HCT116 (cell line): ENCODE measurements around the gene ZBTB42. TPM values are rescaled to one million over a fixed set of nuclear protein-coding genes. Genes with fewer than 3 reads are reported as not detected.

Experiments
- ATAC-seq: fragments of 200-7000 bp; cut with Tn5 transposase; 2 replicates; pipeline ENCODE4 v1.9.1; 2020; ENCODE audit warnings: mild to moderate bottlenecking, moderate library complexity
- BruUV-seq: library from RNA; stranded (reverse); fragments of 400-500 nt; replicated peaks from 2 replicates; lab custom pipeline; 2021; lab: Mats Ljungman, UMichigan
- CTCF ChIA-PET: fragments of 300-600 bp; sonication (Branson Sonifier 250); formaldehyde crosslinking; loops from one replicate; lab custom pipeline; 2021; ENCODE audit warnings: antibody characterized with exemption; lab: Charles Lee
- POLR2A ChIA-PET: fragments of 300-600, 350-600 bp; sonication (Branson Sonifier 250); formaldehyde crosslinking; loops from one replicate; lab custom pipeline; 2021; ENCODE audit warnings: antibody characterized with exemption; lab: Charles Lee
- RAD21 ChIA-PET, 2 experiments: fragments of 300-600 bp; sonication (Branson Sonifier 250); formaldehyde crosslinking; loops; one replicate each; lab custom pipeline; 2023; ENCODE audit warnings: low total read pairs in 2 of 2; ENCODE audit not compliant: uncharacterized antibody in 2 of 2, unreplicated experiment in 2 of 2, low non-redundant PET in 1 of 2; lab: Charles Lee
- DNase-seq: peaks from one replicate; pipeline ENCODE4 v3.0.0-alpha.2; 2010; ENCODE audit warnings: low read depth, low spot score
- H2AFZ ChIP-seq: fragments of 200-600 bp; shearing (Covaris generic), sonication (generic); 2 replicates; pipeline ENCODE4 v1.6.1; 2017; ENCODE audit warnings: low read depth, mixed run types, mixed read lengths, antibody characterized with exemption, low read length; ENCODE audit not compliant: poor library complexity, severe bottlenecking
- H3K27ac ChIP-seq: 2 replicates; pipeline ENCODE4 v1.5.1; 2012; ENCODE audit warnings: low read depth, low read length
- H3K27me3 ChIP-seq: fragments of 200-600 bp; sonication (generic); 2 replicates; pipeline ENCODE4 v1.6.1; 2016; ENCODE audit warnings: mixed run types, low read length, mixed read lengths; ENCODE audit not compliant: insufficient read depth
- H3K36me3 ChIP-seq, 2 experiments: fragments of 200-500 bp in 1 of 2; fragments of 200-600 bp in 1 of 2; sonication (Bioruptor generic) in 1 of 2; sonication (generic) in 1 of 2; 2 replicates each; pipeline versions ENCODE4 v1.5.1 to v1.6.1; 2014 to 2016; ENCODE audit warnings: low read length in 2 of 2, inconsistent platforms in 1 of 2, mixed read lengths in 1 of 2, mixed run types in 1 of 2; ENCODE audit not compliant: insufficient read depth in 2 of 2, control insufficient read depth in 1 of 2
- H3K4me1 ChIP-seq, 2 experiments: fragments of 200-600 bp in 1 of 2; sonication (generic) in 1 of 2; 2 replicates each; pipeline versions ENCODE4 v1.5.1 to v1.6.1; 2012 to 2017; ENCODE audit warnings: low read length in 2 of 2, inconsistent platforms in 1 of 2, mild to moderate bottlenecking in 1 of 2, mixed read lengths in 1 of 2, mixed run types in 1 of 2, moderate library complexity in 1 of 2; ENCODE audit not compliant: insufficient read depth in 2 of 2, control insufficient read depth in 1 of 2
- H3K4me2 ChIP-seq: fragments of 200-600 bp; sonication (generic); 2 replicates; pipeline ENCODE4 v1.6.1; 2017; ENCODE audit warnings: mixed run types, low read length, mixed read lengths
- H3K4me3 ChIP-seq, 2 experiments: fragments of 200-600 bp in 1 of 2; sonication (generic) in 1 of 2; replicated peaks in 1 of 2; 2 replicates each; pipeline ENCODE4 v1.5.1; 2011 to 2016; ENCODE audit warnings: low read length in 2 of 2, control low read depth in 1 of 2, low read depth in 1 of 2, mild to moderate bottlenecking in 1 of 2, mixed read lengths in 1 of 2, mixed run types in 1 of 2
- H3K79me2 ChIP-seq: fragments of 200-600 bp; sonication (generic); 2 replicates; pipeline ENCODE4 v1.6.1; 2017; ENCODE audit warnings: mild to moderate bottlenecking, mixed run types, low read length, moderate library complexity, mixed read lengths; ENCODE audit not compliant: insufficient read depth
- H3K9ac ChIP-seq: fragments of 200-600 bp; sonication (generic); 2 replicates; pipeline ENCODE4 v1.6.1; 2016; ENCODE audit warnings: low read length, mixed read lengths
- H3K9me2 ChIP-seq: fragments of 200-600 bp; sonication (generic), shearing (Covaris generic); 2 replicates; pipeline ENCODE4 v1.6.1; 2017; ENCODE audit warnings: mixed run types, mild to moderate bottlenecking, moderate library complexity; ENCODE audit not compliant: insufficient read depth
- H3K9me3 ChIP-seq, 2 experiments: fragments of 200-500 bp in 1 of 2; fragments of 200-600 bp in 1 of 2; sonication (Bioruptor generic) in 1 of 2; sonication (generic) in 1 of 2; 2 replicates each; pipeline ENCODE4 v1.6.1; 2014 to 2017; ENCODE audit warnings: low read length in 2 of 2, mixed read lengths in 2 of 2, inconsistent platforms in 1 of 2, low read depth in 1 of 2, mild to moderate bottlenecking in 1 of 2, mixed run types in 1 of 2, moderate library complexity in 1 of 2; ENCODE audit not compliant: control insufficient read depth in 1 of 2, insufficient read depth in 1 of 2
- H4K20me1 ChIP-seq: fragments of 200-600 bp; sonication (generic), shearing (Covaris generic); 2 replicates; pipeline ENCODE4 v1.6.1; 2017; ENCODE audit warnings: mixed run types, mild to moderate bottlenecking, moderate library complexity; ENCODE audit not compliant: insufficient read depth
- POLR2A ChIP-seq: IDR thresholded peaks from 2 replicates; pipeline ENCODE4 v1.7.0; 2011; ENCODE audit warnings: borderline replicate concordance; ENCODE audit not compliant: insufficient read depth, insufficient read length; ENCODE audit errors: extremely low read depth
- POLR2AphosphoS5 ChIP-seq: IDR thresholded peaks from 2 replicates; pipeline ENCODE4 v1.6.1; 2011; ENCODE audit warnings: mild to moderate bottlenecking, low read depth, low read length, moderate library complexity
- ZFX ChIP-seq: fragments of 450-650 bp; IDR thresholded peaks from 2 replicates; pipeline ENCODE4 v1.6.1; 2017
- ZNF274 ChIP-seq: fragments of 200-500 bp; sonication (Bioruptor generic); IDR thresholded peaks from 2 replicates; pipeline ENCODE4 v1.6.1; 2014; ENCODE audit warnings: mild to moderate bottlenecking, low read depth, low read length, inconsistent platforms
- intact Hi-C: fragments of 100-400 bp; cut with micrococcal nuclease; formaldehyde crosslinking; loops from 2 replicates; pipeline ENCODE4 v1.10.0; 2022
- total RNA-seq: library from RNA; stranded (reverse); gene quantifications from one replicate; pipeline ENCODE4 v1.2.1, GENCODE V29; 2021; ENCODE audit not compliant: unreplicated experiment

Gene ZBTB42
- total RNA-seq, 1 experiment from 2014 or later: 4.4 TPM

DNA sequence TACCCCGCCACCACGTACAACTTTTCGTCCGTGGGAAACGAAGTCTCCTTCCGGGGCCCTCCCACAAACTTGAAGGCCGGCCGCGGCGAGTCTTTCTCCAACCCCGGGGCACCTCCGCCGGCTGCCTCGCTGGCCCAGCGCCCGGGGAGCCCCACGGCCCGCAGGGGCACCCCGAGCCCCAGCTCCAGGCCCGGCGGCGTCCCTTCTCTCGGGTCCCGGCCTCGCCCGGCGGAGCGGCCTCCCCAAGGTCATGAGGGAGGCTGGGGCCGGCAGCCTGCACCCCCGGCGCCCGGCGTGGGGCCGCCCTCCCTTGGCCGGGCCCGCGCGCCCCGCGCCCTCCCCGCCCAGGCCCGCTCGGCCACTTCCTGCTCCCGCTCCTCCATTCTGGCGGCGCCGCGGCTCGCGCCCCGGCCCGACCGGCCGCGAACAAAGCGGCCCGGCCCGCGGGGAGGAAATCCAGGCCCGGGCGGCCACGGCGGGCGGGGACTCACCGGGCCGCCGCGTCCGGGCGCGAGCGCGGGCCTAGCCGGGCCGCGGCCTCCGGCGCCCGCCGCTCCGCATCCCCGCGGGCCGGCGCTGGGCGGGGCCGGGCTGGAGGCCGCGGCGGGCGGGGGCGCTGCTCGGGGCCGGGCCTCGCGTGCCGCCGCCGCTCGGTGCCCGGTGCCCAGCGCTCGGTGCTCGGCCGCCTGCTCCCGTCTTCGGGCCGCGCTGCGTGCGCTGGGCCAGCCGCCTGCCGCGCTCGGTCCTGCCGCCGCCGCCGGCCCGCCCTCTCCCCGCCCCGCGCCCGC, 5.7 kb upstream of the ZBTB42 start, which contains the start of gene AKT1:
TSS of gene AKT1 (minus strand) at position 756 of the 788 bp plus-strand sequence. CDS start 3,105 bp downstream, outside the sequence.
- peak; percentile 40 for ATAC-seq
- H3K9me3 ChIP-seq: no peaks in the 10 kb centered on the region
- peak within 1 kb of the TSS; percentile 95 for H3K4me2 ChIP-seq
- POLR2A ChIA-PET: no interaction called here
- CTCF ChIA-PET: no interaction called here
- no peak within 1 kb of the TSS for H2AFZ ChIP-seq
- BruUV-seq: no TSS peak
- RAD21 ChIA-PET: no interaction called here
- DNase-seq: no peak
- H4K20me1 ChIP-seq: no peaks in the 10 kb centered on the region
- H3K4me1 ChIP-seq: peaks cover 26 to 47% of the 10 kb centered on the region in 2 experiments
- H3K4me3 ChIP-seq: peak within 1 kb of the TSS; percentile 65 to 88
- peaks cover 45% of the 10 kb centered on the region for H3K79me2 ChIP-seq
- TF ChIP-seq ZFX (peak; percentile 90), ZNF274 (no peak)
- peaks cover 5 to 8% of the 10 kb centered on the region in 2 experiments for H3K36me3 ChIP-seq
- intact Hi-C loops: no loop called here
- no peaks in the 10 kb centered on the region for H3K27me3 ChIP-seq
- no peaks in the 10 kb centered on the region for H3K9me2 ChIP-seq
- H3K9ac ChIP-seq: peak within 1 kb of the TSS; percentile 68
- H3K27ac ChIP-seq: peak within 1 kb of the TSS; percentile 93

DNA sequence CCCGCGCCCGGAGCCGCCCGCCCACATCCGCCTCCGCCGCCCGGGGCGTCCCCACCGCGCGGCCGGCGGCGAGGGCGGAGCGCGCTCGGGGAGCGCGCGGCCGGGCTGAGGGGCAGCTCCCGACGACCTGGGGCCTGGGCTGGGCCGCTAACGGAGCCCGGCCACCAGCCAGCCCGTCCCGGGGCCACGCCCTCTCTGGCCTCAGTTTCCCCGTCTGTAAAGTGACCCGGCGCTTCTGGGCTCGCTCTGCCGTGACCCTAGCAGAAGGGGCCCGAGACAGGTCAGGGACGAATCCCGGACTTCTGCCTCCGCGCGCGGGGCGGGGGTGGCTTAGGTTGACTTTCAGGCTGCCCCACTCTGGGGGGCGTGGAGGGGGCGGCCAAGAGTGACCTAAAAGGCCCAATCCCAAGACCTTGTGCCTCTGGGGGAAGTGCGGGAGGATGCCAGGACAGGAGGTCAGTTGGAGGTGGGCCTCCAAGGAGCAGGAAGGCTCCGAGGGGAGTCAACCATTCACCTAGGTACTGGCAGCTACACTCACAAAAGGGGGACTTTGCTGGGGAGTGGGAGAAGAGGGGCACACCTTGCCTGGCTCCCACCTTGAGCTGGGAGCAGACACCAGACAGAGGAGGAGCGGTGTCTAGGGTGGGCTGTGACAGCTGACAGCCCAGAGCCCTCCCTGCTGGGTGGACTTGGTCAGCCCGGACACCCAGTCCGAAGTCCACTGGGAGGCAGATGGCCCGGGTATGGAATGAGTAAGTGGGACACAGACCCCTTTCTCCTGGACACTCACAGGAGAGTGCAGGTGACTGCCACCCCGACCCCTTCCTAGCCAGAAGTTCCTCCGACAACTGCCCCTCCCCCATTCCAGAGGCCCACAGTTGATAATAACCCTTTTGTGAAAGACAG, 4.9 kb upstream of the ZBTB42 start:
- Histone ChIP-seq H3K36me3 (peaks cover 3 to 6% of the 10 kb centered on the region in 2 experiments; a peak in 3 of 4 replicates), H3K9ac (peak overlapping the region; percentile 61), H2AFZ (no peak overlapping the region), H3K4me3 (peak overlapping the region; percentile 45 to 61), H3K79me2 (peaks cover 40% of the 10 kb centered on the region), H3K27ac (peak overlapping the region; percentile 74; the same call in 1 of the 2 replicates), H3K4me2 (peak overlapping the region; percentile 95), H3K4me1 (peaks cover 26 to 48% of the 10 kb centered on the region in 2 experiments), H4K20me1 (no peaks in the 10 kb centered on the region), H3K27me3 (no peaks in the 10 kb centered on the region), H3K9me3 (no peaks in the 10 kb centered on the region), H3K9me2 (no peaks in the 10 kb centered on the region)
- peak; percentile 66 for ATAC-seq
- intact Hi-C loops: no loop called here
- BruUV-seq: no TSS peak
- DNase-seq: no peak
- TF ChIP-seq POLR2A (peak; percentile 57), POLR2AphosphoS5 (peak; percentile 69), ZFX (no peak; the same call in 1 of the 2 replicates)
- CTCF ChIA-PET: no interaction called here
- RAD21 ChIA-PET: interaction anchor here in 1 of 2 experiments (0.6 kb wide), 1 partner anchor 30 kb away, joined by 3 read pairs; no protein-coding TSS in a partner anchor
- POLR2A ChIA-PET: no interaction called here
